LNCaP clone FGC (cell line): ENCODE data around the gene HMGA1.

ENCODE experiments used
- DNase-seq: peaks from one replicate; pipeline ENCODE4 v3.0.0-alpha.2; 2011; ENCODE audit warnings: low read depth
- H3K4me3 ChIP-seq: 2 replicates; pipeline ENCODE4 v1.5.1; 2011; ENCODE audit warnings: mild to moderate bottlenecking, low read depth, low read length, control low read depth
- TF ChIP-seq, protein P1 (sequence below): IDR thresholded peaks from 2 replicates; pipeline ENCODE4 v1.5.1; 2012; ENCODE audit warnings: mild to moderate bottlenecking; ENCODE audit not compliant: control insufficient read depth, insufficient read depth; ENCODE audit errors: extremely low read depth

The HMGA1 gene

DNA sequence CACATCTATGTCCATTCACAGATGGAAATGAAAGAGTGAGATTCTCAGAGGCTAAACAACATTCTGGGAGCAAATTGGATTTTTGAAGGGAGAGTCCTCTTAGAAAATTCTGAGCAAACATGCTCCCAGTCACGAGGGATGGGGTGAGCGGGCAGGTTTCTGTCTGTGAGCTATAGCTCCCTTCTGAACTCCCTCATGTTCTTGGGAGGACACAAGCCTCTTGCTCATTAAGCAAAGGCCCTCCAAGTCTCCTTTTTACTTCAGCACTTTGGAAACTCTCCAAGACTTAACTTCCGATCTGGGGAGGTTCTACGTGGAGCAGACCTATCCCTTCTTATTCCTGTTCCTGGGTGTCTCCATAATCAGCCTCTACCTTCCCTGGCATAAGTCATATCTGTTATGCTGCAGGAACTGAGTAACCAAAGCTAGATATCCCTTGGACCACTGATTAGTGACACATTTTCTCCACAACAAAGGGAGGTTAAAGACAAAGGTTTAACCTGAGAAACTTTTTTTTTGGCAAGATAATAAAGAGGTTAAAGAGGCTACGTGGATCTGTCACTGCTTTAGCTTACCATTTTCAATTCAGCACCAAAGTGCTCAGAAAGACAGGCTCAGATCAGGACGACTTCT lies 45.1 kb downstream of the HMGA1 start:
- no peak for DNase-seq
- TF ChIP-seq, protein P1, sequence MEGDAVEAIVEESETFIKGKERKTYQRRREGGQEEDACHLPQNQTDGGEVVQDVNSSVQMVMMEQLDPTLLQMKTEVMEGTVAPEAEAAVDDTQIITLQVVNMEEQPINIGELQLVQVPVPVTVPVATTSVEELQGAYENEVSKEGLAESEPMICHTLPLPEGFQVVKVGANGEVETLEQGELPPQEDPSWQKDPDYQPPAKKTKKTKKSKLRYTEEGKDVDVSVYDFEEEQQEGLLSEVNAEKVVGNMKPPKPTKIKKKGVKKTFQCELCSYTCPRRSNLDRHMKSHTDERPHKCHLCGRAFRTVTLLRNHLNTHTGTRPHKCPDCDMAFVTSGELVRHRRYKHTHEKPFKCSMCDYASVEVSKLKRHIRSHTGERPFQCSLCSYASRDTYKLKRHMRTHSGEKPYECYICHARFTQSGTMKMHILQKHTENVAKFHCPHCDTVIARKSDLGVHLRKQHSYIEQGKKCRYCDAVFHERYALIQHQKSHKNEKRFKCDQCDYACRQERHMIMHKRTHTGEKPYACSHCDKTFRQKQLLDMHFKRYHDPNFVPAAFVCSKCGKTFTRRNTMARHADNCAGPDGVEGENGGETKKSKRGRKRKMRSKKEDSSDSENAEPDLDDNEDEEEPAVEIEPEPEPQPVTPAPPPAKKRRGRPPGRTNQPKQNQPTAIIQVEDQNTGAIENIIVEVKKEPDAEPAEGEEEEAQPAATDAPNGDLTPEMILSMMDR = no peak
- H3K4me3 ChIP-seq = no peak overlapping the region

DNA sequence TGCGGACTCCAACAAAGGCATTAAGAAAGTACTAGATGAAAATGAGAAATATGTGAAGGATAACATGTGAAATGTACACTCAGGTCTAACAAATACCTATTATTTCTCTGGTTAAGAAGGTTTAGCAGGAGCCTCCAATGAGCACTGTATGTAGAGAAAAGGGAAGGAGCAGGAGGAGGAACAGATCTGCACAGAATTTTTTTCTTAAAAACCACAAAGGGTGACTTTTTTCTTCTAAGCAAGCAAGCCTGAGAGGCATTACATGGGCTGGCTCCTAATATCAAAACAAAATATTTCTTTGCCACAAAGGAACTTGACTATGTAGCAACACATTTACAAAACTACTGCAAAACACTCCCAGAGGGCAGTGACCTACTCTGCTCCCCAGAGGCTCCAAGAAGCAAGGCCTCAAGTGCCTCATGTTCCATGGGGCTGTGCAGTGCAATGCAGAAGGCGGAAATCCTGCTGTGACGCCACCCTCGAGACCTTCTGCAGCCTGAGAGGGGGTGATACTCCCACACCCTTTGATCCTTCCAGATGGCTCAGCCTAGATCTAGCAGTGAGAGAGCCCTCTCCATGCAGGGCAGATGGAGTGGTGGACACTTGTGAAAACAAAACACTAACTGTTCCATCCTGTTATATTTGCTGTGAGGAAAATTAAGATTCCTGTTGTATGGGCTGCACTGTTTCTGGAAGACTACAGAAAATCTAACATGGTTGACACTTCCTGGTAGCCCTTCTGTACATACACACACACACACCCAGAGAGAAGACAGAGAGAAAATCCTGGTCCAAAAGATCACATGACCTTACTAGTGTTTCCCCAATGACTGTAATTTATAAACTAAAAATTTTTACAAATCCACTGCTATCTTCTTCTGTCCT lies 48.1 kb downstream of the HMGA1 start:
- DNase-seq = no peak
- TF ChIP-seq, protein P1 = no peak
- no peak overlapping the region for H3K4me3 ChIP-seq

DNA sequence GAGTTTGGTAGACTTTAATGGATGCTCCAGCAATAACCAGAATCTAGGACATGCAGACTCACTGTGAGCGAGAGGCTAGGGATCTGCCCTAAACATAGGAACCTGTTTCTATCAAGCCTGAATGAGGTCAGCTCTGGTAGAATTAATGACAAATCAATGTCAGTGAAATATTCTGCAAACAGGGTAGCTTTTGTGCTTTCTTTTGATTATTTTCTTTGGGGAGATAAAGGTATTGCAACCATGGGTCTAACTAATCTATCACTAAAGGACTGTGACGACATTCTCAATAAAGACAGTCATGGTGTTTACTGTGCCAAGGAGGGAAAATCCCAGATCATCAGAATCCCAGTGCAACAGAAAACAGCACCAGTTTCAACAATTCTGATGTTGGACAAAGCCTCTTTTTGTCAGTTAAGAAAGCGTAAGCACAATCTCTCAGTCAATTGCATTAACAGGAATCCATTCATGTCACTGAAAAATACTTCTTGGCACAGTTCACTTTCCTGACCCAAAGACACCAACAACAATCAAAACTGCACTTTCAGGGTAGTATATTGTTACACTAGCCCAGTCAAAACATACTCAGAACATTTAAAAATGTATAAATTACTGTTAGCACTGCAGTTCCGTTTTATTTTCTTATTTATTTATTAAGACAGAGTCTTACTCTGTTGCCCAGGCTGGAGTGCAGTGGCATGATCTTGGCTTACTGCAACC lies 48.9 kb downstream of the HMGA1 start:
- TF ChIP-seq, protein P1 = no peak
- H3K4me3 ChIP-seq = no peak overlapping the region
- DNase-seq = no peak

DNA sequence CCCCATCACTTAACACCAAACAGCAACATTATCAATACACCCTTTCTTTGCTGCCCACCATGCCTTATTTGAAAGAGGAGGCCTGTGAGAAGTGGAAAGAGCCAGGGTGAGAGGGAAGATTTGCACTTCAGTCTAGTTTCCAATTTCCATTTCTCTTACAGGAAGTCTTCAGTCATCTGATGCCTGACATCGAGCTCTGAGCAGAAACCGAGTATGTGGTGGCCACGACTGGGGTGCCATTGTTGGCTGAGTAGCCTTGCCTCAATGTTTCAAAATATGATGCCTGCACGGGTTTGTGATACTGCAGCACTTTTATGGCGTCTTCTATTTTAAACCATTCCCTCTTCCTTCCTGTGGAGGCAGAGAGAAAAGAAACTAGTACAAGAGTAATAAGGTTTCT lies 51.9 kb downstream of the HMGA1 start:
- TF ChIP-seq, protein P1 = no peak
- H3K4me3 ChIP-seq = no peak overlapping the region
- DNase-seq = no peak

DNA sequence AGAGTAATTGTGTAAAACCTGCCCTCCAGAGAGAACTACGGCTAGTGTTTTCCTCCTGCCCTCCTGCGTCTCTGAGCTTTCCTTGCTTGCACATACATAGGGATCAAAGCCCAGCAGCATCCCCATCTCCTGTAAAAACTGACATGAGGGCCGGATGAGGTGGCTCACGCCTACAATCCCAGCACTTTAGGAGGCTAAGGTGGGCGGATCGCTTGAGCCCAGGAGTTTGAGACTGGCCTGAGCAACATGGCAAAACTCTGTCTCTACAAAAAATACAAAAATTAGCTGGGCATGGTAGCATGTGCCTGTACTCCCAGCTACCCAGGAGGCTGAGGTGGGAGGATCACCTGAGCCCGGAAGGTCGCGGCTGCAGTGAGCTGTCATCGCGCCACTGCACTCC lies 52.5 kb downstream of the HMGA1 start:
- no peak overlapping the region for H3K4me3 ChIP-seq
- DNase-seq = no peak
- TF ChIP-seq, protein P1 = no peak

DNA sequence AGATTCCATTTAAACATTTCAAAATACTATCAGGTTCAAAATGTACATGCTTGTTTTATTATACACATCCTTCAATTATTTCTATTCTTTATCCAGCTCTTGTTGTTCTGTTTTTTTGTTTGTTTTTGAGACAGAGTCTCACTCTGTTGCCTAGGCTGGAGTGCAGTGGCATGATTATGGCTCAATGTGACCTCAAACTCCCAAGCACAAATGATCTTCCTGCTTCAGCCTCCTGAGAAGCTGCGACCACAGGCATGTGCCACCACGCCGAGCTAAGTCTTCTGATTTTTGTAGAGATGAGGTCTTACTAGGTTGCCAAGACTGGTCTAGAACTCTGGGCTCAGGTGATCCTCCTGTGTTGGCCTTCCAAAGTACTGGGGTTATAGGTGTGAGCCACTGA lies 56.3 kb downstream of the HMGA1 start:
- no peak overlapping the region for H3K4me3 ChIP-seq
- no peak for DNase-seq
- TF ChIP-seq, protein P1 = no peak
